GM18519 (cell line): Measurements from ENCODE around the gene RSPRY1.

Source experiments
- ATAC-seq: cut with Tn5 transposase; IDR thresholded peaks from one replicate; pipeline ENCODE4 v1.9.1; 2021; ENCODE audit warnings: mild to moderate bottlenecking, moderate library complexity; ENCODE audit not compliant: unreplicated experiment, low FRiP score

Gene RSPRY1

GRCh38 chr16:57289391-57290257, 103.5 kb downstream of the RSPRY1 start:
- no peak for ATAC-seq
